IMR-90 (cell line): Measurements from ENCODE around the gene MAPKAPK5. TPM values are rescaled to one million over a fixed set of nuclear protein-coding genes. Genes with fewer than 3 reads are reported as not detected.

Source experiments
- ATAC-seq: fragments of 200-7000 bp; cut with Tn5 transposase; 2 replicates; pipeline ENCODE4 v1.9.1; 2020; ENCODE audit warnings: low read depth, mild to moderate bottlenecking, moderate library complexity
- BruUV-seq: library from RNA; stranded (reverse); fragments of 400-500 nt; replicated peaks from 2 replicates; lab custom pipeline; 2021; lab: Mats Ljungman, UMichigan
- CTCF ChIA-PET: fragments of 300-600 bp; formaldehyde crosslinking; extraction: SDS; loops from one replicate; lab custom pipeline; 2021; ENCODE audit warnings: antibody characterized with exemption; lab: Yijun Ruan, JAX
- POLR2A ChIA-PET: fragments of 300-600 bp; sonication (Branson Sonifier 250); formaldehyde crosslinking; loops from one replicate; lab custom pipeline; 2022; ENCODE audit warnings: antibody characterized with exemption; ENCODE audit not compliant: unreplicated experiment; lab: Charles Lee
- DNase-seq: peaks from one replicate; pipeline ENCODE4 v3.0.0; 2013
- H2AFZ ChIP-seq: replicated peaks from 2 replicates; pipeline ENCODE3; 2013; ENCODE audit warnings: low read length, mild to moderate bottlenecking; ENCODE audit not compliant: poor library complexity
- H2AK5ac ChIP-seq: 2 replicates; pipeline ENCODE4 v1.6.1; 2013; ENCODE audit warnings: low read depth, low read length, inconsistent platforms
- H2AK9ac ChIP-seq: replicated peaks from 2 replicates; pipeline ENCODE3; 2013; ENCODE audit warnings: mild to moderate bottlenecking, low read depth, low read length, moderate library complexity; ENCODE audit not compliant: poor library complexity
- H2BK120ac ChIP-seq: 2 replicates; pipeline ENCODE4 v1.6.1; 2013; ENCODE audit warnings: low read depth, low read length, inconsistent platforms
- H2BK15ac ChIP-seq: 3 replicates; pipeline ENCODE4 v1.6.1; 2013; ENCODE audit warnings: low read depth, low read length, inconsistent platforms
- H2BK20ac ChIP-seq: 2 replicates; pipeline ENCODE4 v1.6.1; 2013; ENCODE audit warnings: low read depth, mild to moderate bottlenecking, inconsistent platforms, low read length, moderate library complexity
- H2BK5ac ChIP-seq: 2 replicates; pipeline ENCODE4 v1.6.1; 2013; ENCODE audit warnings: mild to moderate bottlenecking, low read depth, low read length, inconsistent platforms; ENCODE audit not compliant: poor library complexity, severe bottlenecking
- H3K14ac ChIP-seq: replicated peaks from 2 replicates; pipeline ENCODE4 v1.6.1; 2013; ENCODE audit warnings: low read depth, low read length, inconsistent platforms
- H3K18ac ChIP-seq: 2 replicates; pipeline ENCODE4 v1.6.1; 2013; ENCODE audit warnings: low read depth, low read length, control low read depth
- H3K23ac ChIP-seq: 2 replicates; pipeline ENCODE4 v1.6.1; 2013; ENCODE audit warnings: low read depth, low read length, inconsistent platforms
- H3K27ac ChIP-seq: 2 replicates; pipeline ENCODE4 v1.5.1; 2013; ENCODE audit warnings: mild to moderate bottlenecking, control low read depth, low read length; ENCODE audit not compliant: insufficient read depth
- H3K27me3 ChIP-seq: 2 replicates; pipeline ENCODE4 v1.6.1; 2013; ENCODE audit warnings: low read length; ENCODE audit not compliant: control insufficient read depth, insufficient read depth
- H3K36me3 ChIP-seq: 2 replicates; pipeline ENCODE4 v1.6.1; 2013; ENCODE audit warnings: low read length, mixed read lengths; ENCODE audit not compliant: control insufficient read depth, insufficient read depth
- H3K4ac ChIP-seq: 2 replicates; pipeline ENCODE4 v1.6.1; 2013; ENCODE audit warnings: low read depth, low read length, inconsistent platforms
- H3K4me1 ChIP-seq: 2 replicates; pipeline ENCODE4 v1.6.1; 2013; ENCODE audit warnings: low read length, mixed read lengths; ENCODE audit not compliant: control insufficient read depth, insufficient read depth
- H3K4me2 ChIP-seq: 2 replicates; pipeline ENCODE4 v1.6.1; 2013; ENCODE audit warnings: low read depth, mild to moderate bottlenecking, control low read depth, low read length, moderate library complexity
- H3K4me3 ChIP-seq: 2 replicates; pipeline ENCODE4 v1.5.1; 2013; ENCODE audit warnings: low read depth, mild to moderate bottlenecking, control low read depth, low read length, moderate library complexity; ENCODE audit not compliant: insufficient read depth
- H3K56ac ChIP-seq: 2 replicates; pipeline ENCODE4 v1.6.1; 2013; ENCODE audit warnings: low read length, inconsistent platforms; ENCODE audit not compliant: insufficient read depth; ENCODE audit errors: extremely low read depth
- H3K79me1 ChIP-seq, 2 experiments: 2 replicates each; pipeline ENCODE4 v1.6.1; 2013; ENCODE audit warnings: low read length in 2 of 2, inconsistent platforms in 1 of 2, low read depth in 1 of 2
- H3K9ac ChIP-seq: 2 replicates; pipeline ENCODE4 v1.6.1; 2013; ENCODE audit warnings: low read depth, low read length, control low read depth
- H3K9me1 ChIP-seq: 2 replicates; pipeline ENCODE4 v1.6.1; 2013; ENCODE audit warnings: low read length, inconsistent platforms; ENCODE audit not compliant: insufficient read depth
- H3K9me3 ChIP-seq: 2 replicates; pipeline ENCODE4 v1.6.1; 2013; ENCODE audit warnings: low read length; ENCODE audit not compliant: control insufficient read depth, insufficient read depth
- H4K20me1 ChIP-seq: 2 replicates; pipeline ENCODE4 v1.6.1; 2013; ENCODE audit warnings: low read length, inconsistent platforms; ENCODE audit not compliant: insufficient read depth
- H4K5ac ChIP-seq: 2 replicates; pipeline ENCODE4 v1.6.1; 2013; ENCODE audit warnings: mild to moderate bottlenecking, low read depth, low read length, control low read depth
- H4K8ac ChIP-seq, 2 experiments: 2 replicates each; pipeline ENCODE4 v1.6.1; 2013; ENCODE audit warnings: low read depth in 2 of 2, low read length in 2 of 2, control low read depth in 1 of 2, inconsistent platforms in 1 of 2
- H4K91ac ChIP-seq: 2 replicates; pipeline ENCODE4 v1.6.1; 2013; ENCODE audit warnings: low read depth, low read length, inconsistent platforms; ENCODE audit not compliant: insufficient read depth
- MAFK ChIP-seq: IDR thresholded peaks from 2 replicates; pipeline ENCODE4 v1.6.1; 2012; ENCODE audit warnings: low read depth, low read length, improper control_type of control experiment
- POLR2A ChIP-seq: IDR thresholded peaks from 2 replicates; pipeline ENCODE4 v1.6.1; 2012; ENCODE audit warnings: mild to moderate bottlenecking, low read depth, low read length
- RFX5 ChIP-seq: IDR thresholded peaks from 2 replicates; pipeline ENCODE4 v1.8.0; 2012; ENCODE audit warnings: low read depth, mild to moderate bottlenecking, low read length, moderate library complexity
- SMC3 ChIP-seq: fragments of 150-350 bp; IDR thresholded peaks from 2 replicates; pipeline ENCODE4 v1.6.1; 2016; ENCODE audit warnings: low read depth, mild to moderate bottlenecking, antibody characterized with exemption, low read length, moderate library complexity
- WGBS, 2 experiments: methylation state at CpG; one replicate each; pipeline versions ENCODE4 v1.1.5 to v1.1.7; 2013; ENCODE audit warnings: missing lambda C conversion rate in 2 of 2; ENCODE audit not compliant: insufficient read length in 1 of 2; ENCODE audit errors: extremely low coverage in 2 of 2; 5-methylcytosine and 5-hydroxymethylcytosine counted together
- dilution Hi-C: fragments of 300-500 bp; cut with HindIII; formaldehyde crosslinking; loops from one replicate; pipeline ENCODE4 v1.14.3; 2018; ENCODE audit warnings: low sequenced_read_pairs; ENCODE audit not compliant: unreplicated experiment
- in situ Hi-C: fragments of 300-500 bp; cut with MboI; formaldehyde crosslinking; loops from 3 replicates; pipeline ENCODE4 v1.14.3; 2019; ENCODE audit warnings: low sequenced_read_pairs, inconsistent platforms, mixed read lengths
- intact Hi-C: fragments of 100-400 bp; cut with micrococcal nuclease; formaldehyde crosslinking; loops from 2 replicates; pipeline ENCODE4 v1.10.0; 2022
- polyA plus RNA-seq, 3 experiments: library from polyadenylated mRNA; depleted of rRNA; stranded (reverse); fragments of >200 nt; gene quantifications; 2 replicates each; pipeline ENCODE4 v1.2.3, GENCODE V29; 2012; ENCODE audit warnings: low replicate concordance in 1 of 3
- total RNA-seq: library from RNA; depleted of rRNA; stranded (reverse); fragments of >200 nt; gene quantifications from 2 replicates; pipeline ENCODE4 v1.2.3, GENCODE V29; 2012
- TF ChIP-seq, protein P1 (sequence below): conservative IDR thresholded peaks from 2 replicates; pipeline ENCODE4 v1.5.1; 2012; ENCODE audit warnings: mild to moderate bottlenecking, low read depth, low read length, improper control_type of control experiment

MAPKAPK5 gene
- total and polyA plus RNA-seq, 2 of the 4 experiments (the other 2 are of a cell fraction) = 35.0 to 44.6 TPM

DNA sequence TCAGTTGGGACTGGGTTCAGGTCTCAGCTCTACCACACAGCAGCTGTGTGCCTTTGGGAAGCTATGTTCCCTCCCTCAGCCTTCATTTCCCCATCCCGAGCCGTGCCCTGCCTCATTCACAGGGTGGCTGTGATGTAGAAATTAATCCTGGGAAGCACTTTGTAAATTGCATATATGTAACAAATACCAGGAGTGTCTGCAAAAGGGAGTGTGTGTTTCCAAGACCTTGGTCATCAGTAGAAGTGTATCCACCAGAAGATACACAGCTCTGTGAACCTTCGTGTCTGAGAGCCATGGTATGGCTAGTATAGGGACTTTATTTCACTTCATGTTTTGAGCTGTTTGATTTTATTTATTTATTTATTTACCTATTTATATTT lies 49.2 kb upstream of the MAPKAPK5 start:
- no peak overlapping the region for H3K27ac ChIP-seq
- no peak overlapping the region for H3K9ac ChIP-seq
- in situ Hi-C loops (no loop called here), intact Hi-C loops (no loop called here), dilution Hi-C loops (no loop called here)
- H2AFZ ChIP-seq = no peak overlapping the region
- no peak overlapping the region for H3K4ac ChIP-seq
- no peak overlapping the region for H4K8ac ChIP-seq
- no peak overlapping the region for H2BK20ac ChIP-seq
- H4K91ac ChIP-seq = no peak overlapping the region
- CTCF ChIA-PET = no interaction called here
- H3K4me1 ChIP-seq = peaks cover 1% of the 10 kb centered on the region; the same call in 1 of the 2 replicates
- H2BK15ac ChIP-seq = no peak overlapping the region
- no peak overlapping the region for H3K18ac ChIP-seq
- H3K4me2 ChIP-seq = no peak overlapping the region
- no peaks in the 10 kb centered on the region for H3K9me3 ChIP-seq
- no peak overlapping the region for H3K56ac ChIP-seq
- peaks cover 59% of the 10 kb centered on the region for H3K36me3 ChIP-seq
- no peak for DNase-seq
- no peak for TF ChIP-seq POLR2A
- TF ChIP-seq SMC3 = no peak
- TF ChIP-seq MAFK = no peak
- TF ChIP-seq RFX5 = no peak
- TF ChIP-seq, protein P1, sequence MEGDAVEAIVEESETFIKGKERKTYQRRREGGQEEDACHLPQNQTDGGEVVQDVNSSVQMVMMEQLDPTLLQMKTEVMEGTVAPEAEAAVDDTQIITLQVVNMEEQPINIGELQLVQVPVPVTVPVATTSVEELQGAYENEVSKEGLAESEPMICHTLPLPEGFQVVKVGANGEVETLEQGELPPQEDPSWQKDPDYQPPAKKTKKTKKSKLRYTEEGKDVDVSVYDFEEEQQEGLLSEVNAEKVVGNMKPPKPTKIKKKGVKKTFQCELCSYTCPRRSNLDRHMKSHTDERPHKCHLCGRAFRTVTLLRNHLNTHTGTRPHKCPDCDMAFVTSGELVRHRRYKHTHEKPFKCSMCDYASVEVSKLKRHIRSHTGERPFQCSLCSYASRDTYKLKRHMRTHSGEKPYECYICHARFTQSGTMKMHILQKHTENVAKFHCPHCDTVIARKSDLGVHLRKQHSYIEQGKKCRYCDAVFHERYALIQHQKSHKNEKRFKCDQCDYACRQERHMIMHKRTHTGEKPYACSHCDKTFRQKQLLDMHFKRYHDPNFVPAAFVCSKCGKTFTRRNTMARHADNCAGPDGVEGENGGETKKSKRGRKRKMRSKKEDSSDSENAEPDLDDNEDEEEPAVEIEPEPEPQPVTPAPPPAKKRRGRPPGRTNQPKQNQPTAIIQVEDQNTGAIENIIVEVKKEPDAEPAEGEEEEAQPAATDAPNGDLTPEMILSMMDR = no peak
- ATAC-seq = no peak
- H2BK120ac ChIP-seq = no peak overlapping the region
- no peak overlapping the region for H3K4me3 ChIP-seq
- BruUV-seq = no TSS peak
- no peaks in the 10 kb centered on the region for H4K20me1 ChIP-seq
- no peak overlapping the region for H2AK5ac ChIP-seq
- H3K79me1 ChIP-seq = no peaks in the 10 kb centered on the region; a peak in 1 of 4 replicates
- H3K14ac ChIP-seq = no peak overlapping the region
- no peak overlapping the region for H4K5ac ChIP-seq
- no peak overlapping the region for H3K23ac ChIP-seq
- H2BK5ac ChIP-seq = no peak overlapping the region
- no peaks in the 10 kb centered on the region for H3K27me3 ChIP-seq
- POLR2A ChIA-PET = no interaction called here
- WGBS, 2 experiments = no CpG with 5 or more reads among the region's 3 CpGs
- H2AK9ac ChIP-seq = no peak overlapping the region
- peaks cover 2% of the 10 kb centered on the region for H3K9me1 ChIP-seq
